Activated CD4-positive, alpha-beta T cell treated with anti-CD3 and anti-CD28 coated beads, Interleukin-2, amount 10 ng/mL, durations not matched to agents 24 days and 14 days (primary cell): Measurements from ENCODE around the gene FUNDC2. TPM values are rescaled to one million over a fixed set of nuclear protein-coding genes. Genes with fewer than 3 reads are reported as not detected.

Experiments
- DNase-seq: peaks from one replicate; pipeline ENCODE4 v3.0.0; 2022
- H3K27ac Mint-ChIP-seq: one replicate; pipeline ENCODE4 v1.8.0; 2022; ENCODE audit warnings: mild to moderate bottlenecking, mixed read lengths
- H3K27me3 Mint-ChIP-seq: one replicate; pipeline ENCODE4 v1.8.0; 2022; ENCODE audit warnings: mixed read lengths
- H3K36me3 Mint-ChIP-seq: one replicate; pipeline ENCODE4 v1.8.0; 2022; ENCODE audit warnings: low read depth, mild to moderate bottlenecking, mixed read lengths
- H3K4me1 Mint-ChIP-seq: one replicate; pipeline ENCODE4 v1.8.0; 2021; ENCODE audit warnings: mixed read lengths
- H3K4me3 Mint-ChIP-seq: one replicate; pipeline ENCODE4 v1.8.0; 2022; ENCODE audit warnings: mild to moderate bottlenecking, moderate library complexity, mixed read lengths
- H3K9me3 Mint-ChIP-seq: one replicate; pipeline ENCODE4 v1.8.0; 2021; ENCODE audit warnings: mixed read lengths
- intact Hi-C: fragments of 100-400 bp; cut with micrococcal nuclease; formaldehyde crosslinking; loops from one replicate; pipeline ENCODE4 v1.15.1; 2023
- total RNA-seq: library from RNA; stranded (reverse); gene quantifications from 2 replicates; pipeline ENCODE4 v1.2.3, GENCODE V29; 2022

Gene FUNDC2
- total RNA-seq, 1 donor from 2014 or later = 74.9 TPM

GRCh38 chrX:155068165-155068564 lies 41.5 kb downstream of the FUNDC2 start:
- peak; percentile 55 for DNase-seq
- Mint-ChIP-seq H3K27ac (peak overlapping the region; percentile 69), H3K4me1 (peaks cover 23% of the 10 kb centered on the region), H3K4me3 (no peak overlapping the region), H3K9me3 (no peaks in the 10 kb centered on the region), H3K27me3 (no peaks in the 10 kb centered on the region), H3K36me3 (peaks cover 9% of the 10 kb centered on the region)
- intact Hi-C loops = no loop called here

GRCh38 chrX:155069414-155069813 lies 42.8 kb downstream of the FUNDC2 start:
- Mint-ChIP-seq H3K4me1 (peaks cover 34% of the 10 kb centered on the region), H3K27ac (no peak overlapping the region)

GRCh38 chrX:155070038-155070437 lies 43.4 kb downstream of the FUNDC2 start:
- H3K4me3 Mint-ChIP-seq = peak overlapping the region; percentile 83
- H3K27me3 Mint-ChIP-seq = no peaks in the 10 kb centered on the region
- H3K9me3 Mint-ChIP-seq = no peaks in the 10 kb centered on the region
- peak; percentile 57 for DNase-seq
- H3K27ac Mint-ChIP-seq = peak overlapping the region; percentile 86
- H3K4me1 Mint-ChIP-seq = peaks cover 35% of the 10 kb centered on the region
- peaks cover 20% of the 10 kb centered on the region for H3K36me3 Mint-ChIP-seq
- intact Hi-C loops = loop anchor here (1.0 to 5.0 kb wide), 2 partner anchors 44 to 88 kb away; partner anchors contain the start of gene FUNDC2

More at GRCh38 chrX:155069414-155069813, 42.8 kb downstream of the FUNDC2 start:
- no peak for DNase-seq
- intact Hi-C loops = no loop called here
- Mint-ChIP-seq H3K9me3 (no peaks in the 10 kb centered on the region), H3K36me3 (peaks cover 19% of the 10 kb centered on the region), H3K4me3 (peak overlapping the region; percentile 83), H3K27me3 (no peaks in the 10 kb centered on the region)

- H3K4me3 Mint-ChIP-seq = peak overlapping the region; percentile 83
- H3K9me3 Mint-ChIP-seq = no peaks in the 10 kb centered on the region
- peaks cover 24% of the 10 kb centered on the region for H3K36me3 Mint-ChIP-seq
- DNase-seq = no peak
- peaks cover 38% of the 10 kb centered on the region for H3K4me1 Mint-ChIP-seq
- peak overlapping the region; percentile 86 for H3K27ac Mint-ChIP-seq
- no peaks in the 10 kb centered on the region for H3K27me3 Mint-ChIP-seq
- intact Hi-C loops = loop anchor here (1.0 to 5.0 kb wide), 2 partner anchors 44 to 88 kb away; partner anchors contain the start of gene FUNDC2
Measured at GRCh38 chrX:155070663-155070974, 44.0 kb downstream of the FUNDC2 start.

- intact Hi-C loops = loop anchor here (1.0 to 5.0 kb wide), 2 partner anchors 45 to 89 kb away; partner anchors contain the start of gene FUNDC2
- H3K4me1 Mint-ChIP-seq = peaks cover 39% of the 10 kb centered on the region
- H3K36me3 Mint-ChIP-seq = peaks cover 25% of the 10 kb centered on the region
Measured at GRCh38 chrX:155070975-155071693, 44.5 kb downstream of the FUNDC2 start, which contains the start of the genes BRCC3, CMC4 and MTCP1. BRCC3 (plus strand) TSS chrX:155071508; CDS start chrX:155071528, 20 bp downstream. CMC4 (minus strand) TSS chrX:155071136; CDS start chrX:155064023, 7,113 bp downstream. MTCP1 (minus strand) TSS chrX:155071136; CDS start chrX:155066010, 5,126 bp downstream.

GRCh38 chrX:155071694-155072280 lies 45.1 kb downstream of the FUNDC2 start:
- DNase-seq = no peak
- intact Hi-C loops = loop anchor here (2.0 to 5.0 kb wide), 2 partner anchors 89 to 145 kb away; partner anchors contain the start of gene VBP1
- H3K4me3 Mint-ChIP-seq = peak overlapping the region; percentile 95
- no peaks in the 10 kb centered on the region for H3K9me3 Mint-ChIP-seq
- H3K27me3 Mint-ChIP-seq = no peaks in the 10 kb centered on the region
- peak overlapping the region; percentile 97 for H3K27ac Mint-ChIP-seq
- peaks cover 25% of the 10 kb centered on the region for H3K36me3 Mint-ChIP-seq
- peaks cover 39% of the 10 kb centered on the region for H3K4me1 Mint-ChIP-seq

More at GRCh38 chrX:155070975-155071693, 44.5 kb downstream of the FUNDC2 start, which contains the start of the genes BRCC3, CMC4 and MTCP1:
- Mint-ChIP-seq H3K4me3 (peak within 1 kb of the TSS; percentile 95), H3K9me3 (no peaks in the 10 kb centered on the region), H3K27ac (peak within 1 kb of the TSS; percentile 97), H3K27me3 (no peaks in the 10 kb centered on the region)
- DNase-seq = peak; percentile 93

GRCh38 chrX:155086202-155086840 lies 59.7 kb downstream of the FUNDC2 start:
- Mint-ChIP-seq H3K36me3 (peaks cover 23% of the 10 kb centered on the region), H3K9me3 (no peaks in the 10 kb centered on the region), H3K27ac (no peak overlapping the region), H3K4me3 (no peak overlapping the region), H3K27me3 (no peaks in the 10 kb centered on the region), H3K4me1 (peaks cover 6% of the 10 kb centered on the region)
- intact Hi-C loops = no loop called here
- DNase-seq = peak; percentile 78

GRCh38 chrX:155086961-155087735 lies 60.5 kb downstream of the FUNDC2 start:
- Mint-ChIP-seq H3K9me3 (no peaks in the 10 kb centered on the region), H3K27ac (no peak overlapping the region), H3K4me1 (peaks cover 6% of the 10 kb centered on the region), H3K4me3 (no peak overlapping the region), H3K27me3 (no peaks in the 10 kb centered on the region), H3K36me3 (peaks cover 24% of the 10 kb centered on the region)
- DNase-seq = no peak
- intact Hi-C loops = no loop called here

GRCh38 chrX:155094468-155095061 lies 67.9 kb downstream of the FUNDC2 start:
- no peaks in the 10 kb centered on the region for H3K27me3 Mint-ChIP-seq
- H3K36me3 Mint-ChIP-seq = peaks cover 27% of the 10 kb centered on the region
- peaks cover 2% of the 10 kb centered on the region for H3K4me1 Mint-ChIP-seq
- no peaks in the 10 kb centered on the region for H3K9me3 Mint-ChIP-seq
- peak; percentile 73 for DNase-seq
- no peak overlapping the region for H3K27ac Mint-ChIP-seq
- H3K4me3 Mint-ChIP-seq = no peak overlapping the region
- intact Hi-C loops = loop anchor here (1.0 kb wide), 2 partner anchors 122 to 726 kb away; partner anchors contain the start of gene VBP1

- H3K9me3 Mint-ChIP-seq = no peaks in the 10 kb centered on the region
- peaks cover 12% of the 10 kb centered on the region for H3K4me1 Mint-ChIP-seq
- H3K27ac Mint-ChIP-seq = no peak overlapping the region
- no peak overlapping the region for H3K4me3 Mint-ChIP-seq
- H3K36me3 Mint-ChIP-seq = peaks cover 37% of the 10 kb centered on the region
- intact Hi-C loops = no loop called here
- no peak for DNase-seq
- no peaks in the 10 kb centered on the region for H3K27me3 Mint-ChIP-seq
Measured at GRCh38 chrX:155105919-155106318, 79.3 kb downstream of the FUNDC2 start.

GRCh38 chrX:155108427-155108826 lies 81.8 kb downstream of the FUNDC2 start:
- intact Hi-C loops = no loop called here
- Mint-ChIP-seq H3K27me3 (no peaks in the 10 kb centered on the region), H3K9me3 (no peaks in the 10 kb centered on the region), H3K36me3 (peaks cover 46% of the 10 kb centered on the region), H3K4me1 (peaks cover 8% of the 10 kb centered on the region), H3K4me3 (no peak overlapping the region), H3K27ac (peak overlapping the region; percentile 21)
- DNase-seq = no peak
